Caco-2 (cell line): ENCODE results near the gene GLS. TPM values are rescaled to one million over a fixed set of nuclear protein-coding genes. Genes with fewer than 3 reads are reported as not detected.

Experiments
- BruUV-seq: library from RNA; stranded (reverse); fragments of 400-500 nt; replicated peaks from 2 replicates; lab custom pipeline; 2021; lab: Mats Ljungman, UMichigan
- CTCF ChIA-PET: fragments of 300-600 bp; sonication (Branson Sonifier 250); formaldehyde crosslinking; loops from one replicate; lab custom pipeline; 2022; ENCODE audit warnings: antibody characterized with exemption; lab: Charles Lee
- POLR2A ChIA-PET: fragments of 300-600 bp; sonication (Branson Sonifier 250); formaldehyde crosslinking; loops from one replicate; lab custom pipeline; 2022; ENCODE audit warnings: antibody characterized with exemption; lab: Charles Lee
- DNase-seq, 2 experiments: peaks; one replicate each; pipeline versions ENCODE4 v3.0.0 to v3.0.0-alpha.2; 2020 to 2022
- H3K27me3 ChIP-seq: replicated peaks from 2 replicates; pipeline ENCODE4 v1.6.0; 2011; ENCODE audit warnings: low read length; ENCODE audit not compliant: control insufficient read depth, insufficient read depth
- H3K36me3 ChIP-seq: 2 replicates; pipeline ENCODE4 v1.5.1; 2011; ENCODE audit warnings: low read length; ENCODE audit not compliant: control insufficient read depth, insufficient read depth
- H3K4me1 ChIP-seq: fragments of 250-450 bp; sonication (Bioruptor Pico); 2 replicates; pipeline ENCODE4 v1.5.1; 2020; ENCODE audit warnings: mild to moderate bottlenecking
- H3K4me3 ChIP-seq: 2 replicates; pipeline ENCODE4 v1.5.1; 2011; ENCODE audit warnings: low read depth, mild to moderate bottlenecking, control low read depth, low read length
- H3K9me3 ChIP-seq: fragments of 250-450 bp; sonication (Bioruptor Pico); 2 replicates; pipeline ENCODE4 v1.5.1; 2020; ENCODE audit warnings: mild to moderate bottlenecking, moderate library complexity
- H3K27ac Mint-ChIP-seq: one replicate; pipeline ENCODE4 v1.8.0; 2022; ENCODE audit warnings: mixed read lengths; ENCODE audit not compliant: unreplicated experiment
- H3K27me3 Mint-ChIP-seq: one replicate; pipeline ENCODE4 v1.8.0; 2022; ENCODE audit warnings: mixed read lengths; ENCODE audit not compliant: insufficient read depth, unreplicated experiment
- H3K36me3 Mint-ChIP-seq: one replicate; pipeline ENCODE4 v1.8.0; 2022; ENCODE audit warnings: mild to moderate bottlenecking, mixed read lengths; ENCODE audit not compliant: insufficient read depth, unreplicated experiment
- H3K4me1 Mint-ChIP-seq: one replicate; pipeline ENCODE4 v1.8.0; 2022; ENCODE audit warnings: low read depth, mixed read lengths; ENCODE audit not compliant: unreplicated experiment
- H3K4me3 Mint-ChIP-seq: one replicate; pipeline ENCODE4 v1.8.0; 2022; ENCODE audit warnings: mild to moderate bottlenecking, moderate library complexity, mixed read lengths; ENCODE audit not compliant: unreplicated experiment
- H3K9me3 Mint-ChIP-seq: one replicate; pipeline ENCODE4 v1.8.0; 2022; ENCODE audit warnings: mixed read lengths; ENCODE audit not compliant: unreplicated experiment
- CTCF ChIP-seq, 2 experiments: fragments of 200-600 bp in 1 of 2; IDR thresholded peaks; 1 replicate in 1 of 2; 2 replicates in 1 of 2; pipeline versions ENCODE4 v1.5.1 to v1.8.0; 2011 to 2022; ENCODE audit warnings: antibody characterized with exemption in 1 of 2, control low read depth in 1 of 2, inconsistent platforms in 1 of 2, low read depth in 1 of 2, low read length in 1 of 2, mild to moderate bottlenecking in 1 of 2, moderate library complexity in 1 of 2; ENCODE audit not compliant: insufficient read depth in 1 of 2, severe bottlenecking in 1 of 2, unreplicated experiment in 1 of 2
- intact Hi-C: fragments of 100-400 bp; cut with micrococcal nuclease; formaldehyde crosslinking; loops from one replicate; pipeline ENCODE4 v1.10.0; 2022; ENCODE audit not compliant: unreplicated experiment
- total RNA-seq: library from RNA; stranded (reverse); gene quantifications from 2 replicates; pipeline ENCODE4 v1.2.3, GENCODE V29; 2022

Gene GLS
- total RNA-seq, 1 experiment from 2014 or later: 107 TPM

- no peaks in the 10 kb centered on the region for H3K27me3 Mint-ChIP-seq
- no peak overlapping the region for H3K4me3 ChIP-seq
- no peaks in the 10 kb centered on the region for H3K9me3 ChIP-seq
- H3K27ac Mint-ChIP-seq: no peak overlapping the region
- intact Hi-C loops: no loop called here
- BruUV-seq: no TSS peak
- peaks cover 10% of the 10 kb centered on the region for H3K36me3 ChIP-seq
- no peak for TF ChIP-seq CTCF (IDR thresholded peaks at IDR 0.05; ENCODE audit: insufficient read depth in 1 of 2, low read depth in 1 of 2, low read length in 1 of 2, severe bottlenecking in 1 of 2, unreplicated experiment in 1 of 2)
- CTCF ChIA-PET: no interaction called here
- H3K36me3 Mint-ChIP-seq: peaks cover 90% of the 10 kb centered on the region
- H3K4me3 Mint-ChIP-seq: no peak overlapping the region
- POLR2A ChIA-PET: no interaction called here
- H3K27me3 ChIP-seq: no peaks in the 10 kb centered on the region
- H3K4me1 ChIP-seq: peaks cover 11% of the 10 kb centered on the region
- peaks cover 23% of the 10 kb centered on the region for H3K4me1 Mint-ChIP-seq
- DNase-seq: no peak
- no peaks in the 10 kb centered on the region for H3K9me3 Mint-ChIP-seq
Observed at GRCh38 chr2:190981733-190982132, 101.1 kb downstream of the GLS start.

GRCh38 chr2:190982262-190983034, 101.8 kb downstream of the GLS start:
- H3K4me3 Mint-ChIP-seq: no peak overlapping the region
- H3K9me3 Mint-ChIP-seq: no peaks in the 10 kb centered on the region
- no peaks in the 10 kb centered on the region for H3K9me3 ChIP-seq
- ChIA-PET POLR2A (no interaction called here), CTCF (no interaction called here)
- H3K36me3 Mint-ChIP-seq: peaks cover 91% of the 10 kb centered on the region
- TF ChIP-seq CTCF (IDR thresholded peaks at IDR 0.05; ENCODE audit: insufficient read depth in 1 of 2, low read depth in 1 of 2, low read length in 1 of 2, severe bottlenecking in 1 of 2, unreplicated experiment in 1 of 2): no peak
- H3K36me3 ChIP-seq: peaks cover 10% of the 10 kb centered on the region
- DNase-seq: no peak
- no peaks in the 10 kb centered on the region for H3K27me3 ChIP-seq
- no TSS peak for BruUV-seq
- no peak overlapping the region for H3K27ac Mint-ChIP-seq
- H3K4me1 Mint-ChIP-seq: peaks cover 23% of the 10 kb centered on the region
- H3K4me1 ChIP-seq: peaks cover 11% of the 10 kb centered on the region
- intact Hi-C loops: no loop called here
- no peaks in the 10 kb centered on the region for H3K27me3 Mint-ChIP-seq
- no peak overlapping the region for H3K4me3 ChIP-seq

DNA sequence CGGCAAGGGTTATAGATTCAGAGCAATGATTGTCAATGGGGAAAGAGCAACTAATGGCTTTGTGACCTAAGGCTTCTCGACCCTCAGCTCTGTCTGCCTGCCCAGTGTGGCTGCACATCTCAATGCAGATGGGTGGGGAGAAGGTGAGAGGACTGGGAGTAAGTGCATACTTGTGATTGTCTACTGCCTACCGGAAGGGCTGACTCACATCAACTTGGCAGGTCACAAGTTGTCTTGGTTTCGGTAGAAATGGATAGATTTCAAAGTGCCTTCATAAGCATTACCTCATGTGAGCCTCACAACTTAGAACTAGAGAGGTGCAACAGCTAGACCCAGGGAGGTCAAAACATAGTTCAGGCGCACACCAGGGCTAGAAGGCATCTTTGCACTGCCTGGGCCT, 104.0 kb downstream of the GLS start:
- ChIA-PET POLR2A (no interaction called here), CTCF (no interaction called here)
- TF ChIP-seq CTCF (IDR thresholded peaks at IDR 0.05; ENCODE audit: insufficient read depth in 1 of 2, low read depth in 1 of 2, low read length in 1 of 2, severe bottlenecking in 1 of 2, unreplicated experiment in 1 of 2): no peak
- H3K4me3 Mint-ChIP-seq: no peak overlapping the region
- intact Hi-C loops: no loop called here
- H3K27ac Mint-ChIP-seq: no peak overlapping the region
- no peaks in the 10 kb centered on the region for H3K27me3 Mint-ChIP-seq
- Histone ChIP-seq H3K4me1 (peaks cover 9% of the 10 kb centered on the region), H3K9me3 (no peaks in the 10 kb centered on the region), H3K36me3 (peaks cover 7% of the 10 kb centered on the region), H3K4me3 (no peak overlapping the region), H3K27me3 (no peaks in the 10 kb centered on the region)
- H3K36me3 Mint-ChIP-seq: peaks cover 88% of the 10 kb centered on the region
- DNase-seq: no peak
- BruUV-seq: no TSS peak
- H3K4me1 Mint-ChIP-seq: peaks cover 22% of the 10 kb centered on the region
- H3K9me3 Mint-ChIP-seq: no peaks in the 10 kb centered on the region
